Kidney glomerular epithelial cell (primary cell): ENCODE data around the gene SKAP1.
"Not testable (repeated sequence)": the region's sequence is repeated elsewhere in the genome, so short reads cannot be mapped to it uniquely, and the experiment has no call there.

ENCODE experiments used
- DNase-seq: peaks from one replicate; lab custom pipeline; 2025; lab: John Stamatoyannopoulos, UW

The SKAP1 gene

DNA sequence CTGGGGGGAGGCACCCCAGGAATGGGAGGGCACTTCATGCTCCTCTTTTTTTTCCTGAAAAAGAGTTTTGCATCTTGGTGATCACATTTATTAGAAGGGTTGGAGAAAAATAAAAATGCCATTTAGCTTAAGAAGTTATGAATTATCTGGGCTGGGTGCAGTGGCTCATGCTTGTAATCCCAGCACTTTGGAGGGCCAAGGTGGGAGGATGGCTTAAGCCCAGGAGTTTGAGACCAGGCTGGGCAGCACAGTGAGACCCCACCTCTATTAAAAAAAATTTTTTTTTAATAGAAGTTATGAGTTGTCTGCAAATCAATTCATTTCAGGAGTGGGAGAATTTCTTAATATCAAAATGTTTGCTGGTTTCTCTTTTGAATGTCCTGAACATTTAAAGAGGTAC, 219.0 kb downstream of the SKAP1 start:
- no peak for DNase-seq

DNA sequence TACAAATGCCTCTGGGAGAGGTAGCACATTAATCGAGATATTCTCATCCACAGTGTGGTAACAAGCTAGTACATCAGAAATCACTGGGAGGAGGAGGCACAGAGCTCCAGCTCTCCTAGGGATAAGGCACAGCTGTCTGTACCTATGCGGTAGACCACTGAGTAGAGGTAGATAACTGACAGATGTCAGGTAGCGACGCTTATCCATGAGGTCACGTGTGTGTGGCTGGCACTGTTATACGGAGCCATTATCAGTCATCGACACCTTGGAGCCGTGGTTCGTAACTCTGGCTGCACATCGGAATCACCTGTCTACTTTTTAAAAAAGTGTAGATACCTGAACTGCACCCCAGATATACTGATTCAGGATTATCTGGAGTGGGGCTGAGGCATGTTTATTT, 220.0 kb downstream of the SKAP1 start:
- DNase-seq, result no peak

GRCh38 chr17:48207776-48208544, 222.1 kb downstream of the SKAP1 start:
- no peak for DNase-seq

GRCh38 chr17:48207036-48207435, 223.0 kb downstream of the SKAP1 start:
- not testable (repeated sequence) for DNase-seq

GRCh38 chr17:48202959-48203358, 227.1 kb downstream of the SKAP1 start:
- peak; percentile 43 for DNase-seq

- peak; percentile 48 for DNase-seq
Observed at GRCh38 chr17:48198950-48199541, 231.0 kb downstream of the SKAP1 start.

- DNase-seq, result no peak
Observed at GRCh38 chr17:48195910-48196309, 234.1 kb downstream of the SKAP1 start.

GRCh38 chr17:48194097-48194550, 235.9 kb downstream of the SKAP1 start:
- peak; percentile 49 for DNase-seq

GRCh38 chr17:48192321-48192731, 237.7 kb downstream of the SKAP1 start:
- DNase-seq, result no peak

DNA sequence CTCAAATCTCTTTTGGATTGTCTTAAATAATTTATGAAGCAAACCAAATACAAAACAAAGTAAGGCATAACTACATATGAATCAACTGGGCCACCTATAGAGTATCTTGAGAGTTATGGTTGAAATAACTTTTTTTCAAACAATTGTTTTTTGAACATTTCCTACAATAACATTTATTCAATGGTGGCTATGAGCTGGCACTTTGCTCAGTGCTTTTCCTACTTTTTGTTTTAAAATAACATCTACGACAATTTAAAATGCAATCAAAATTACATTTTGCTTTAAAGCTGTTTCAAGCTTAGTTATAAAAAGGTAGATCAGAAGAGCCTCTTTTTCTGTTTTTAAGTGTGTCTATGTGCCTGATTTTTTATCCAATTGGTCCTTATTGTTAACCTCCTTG, 238.7 kb downstream of the SKAP1 start:
- no peak for DNase-seq

DNA sequence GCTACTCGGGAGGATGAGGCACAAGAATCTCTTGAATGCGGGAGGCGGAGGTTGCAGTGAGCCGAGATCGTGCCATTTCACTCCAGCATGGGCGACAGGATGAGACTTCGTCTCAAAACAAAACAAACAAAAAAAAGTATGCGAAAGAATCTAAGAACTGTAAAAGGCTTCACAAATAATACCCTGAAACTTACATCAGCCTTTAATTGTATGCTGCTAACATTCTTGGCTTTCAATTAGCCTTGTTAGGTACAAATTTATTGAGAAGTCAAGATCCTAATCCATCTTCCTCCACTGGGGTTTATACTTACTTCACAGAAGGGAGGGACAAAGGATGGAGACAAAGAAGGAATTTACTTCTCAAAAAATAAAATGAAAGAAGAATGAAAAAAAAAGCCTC, 239.1 kb downstream of the SKAP1 start:
- DNase-seq, result no peak

GRCh38 chr17:48187872-48188608, 242.0 kb downstream of the SKAP1 start:
- peak; percentile 79 for DNase-seq

GRCh38 chr17:48186317-48186716, 243.7 kb downstream of the SKAP1 start:
- not testable (repeated sequence) for DNase-seq

DNA sequence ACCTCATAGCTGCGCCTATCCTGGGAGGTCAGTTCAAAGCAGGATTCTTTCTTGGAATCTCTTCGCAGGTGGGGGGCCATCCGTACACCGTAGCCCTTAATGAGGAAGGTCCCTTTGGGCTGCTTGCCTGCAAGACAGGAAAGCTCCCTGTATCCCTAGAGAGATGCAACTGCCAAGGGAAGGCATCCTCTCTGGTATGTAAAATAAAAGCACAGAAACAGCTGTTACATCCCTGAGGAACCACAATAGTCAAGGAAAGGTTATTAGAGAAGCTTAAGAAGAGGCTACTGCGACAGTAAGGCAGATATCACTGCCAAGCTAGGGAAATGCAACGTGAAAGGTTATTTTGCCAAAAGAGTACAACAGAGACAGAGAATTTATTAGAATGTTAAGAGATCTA, 245.3 kb downstream of the SKAP1 start:
- no peak for DNase-seq

GRCh38 chr17:48181653-48182052, 248.4 kb downstream of the SKAP1 start:
- peak; percentile 35 for DNase-seq

DNA sequence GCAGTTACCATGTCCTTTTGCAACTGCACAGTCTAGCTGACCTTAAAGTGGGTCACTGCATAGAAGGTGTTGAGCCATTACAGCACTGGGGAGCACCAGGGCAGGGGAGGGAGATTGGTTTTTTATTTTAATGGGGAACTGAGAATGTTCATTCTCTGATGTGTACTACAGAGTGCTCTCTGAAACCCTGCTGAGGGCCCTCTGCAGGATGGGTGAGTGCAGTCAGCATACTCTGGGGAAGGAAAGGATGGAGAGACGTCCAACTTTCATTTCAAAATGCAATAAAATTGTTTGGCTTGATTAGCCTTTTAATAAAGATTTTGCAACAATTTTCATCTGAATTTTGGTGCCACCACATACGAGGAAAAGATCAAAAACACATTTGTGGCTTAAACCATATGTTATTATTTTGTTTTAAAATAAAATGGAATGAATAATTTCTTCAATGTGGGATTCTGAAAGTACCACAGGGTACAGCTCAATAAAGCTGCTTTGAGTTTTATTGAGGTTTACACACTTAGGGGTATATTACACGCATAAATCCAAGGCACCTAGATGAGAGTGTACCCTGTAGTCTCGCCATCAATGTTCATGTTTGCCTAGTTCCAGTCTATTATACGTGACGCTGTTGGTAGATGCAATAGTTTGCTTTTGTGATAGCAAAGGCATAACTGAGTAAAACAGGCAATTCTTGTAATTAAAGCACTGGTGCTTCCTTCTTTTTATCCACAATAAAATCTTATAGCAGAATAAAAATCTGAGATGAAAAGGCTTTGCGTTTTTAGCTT, 249.0 kb downstream of the SKAP1 start:
- no peak for DNase-seq

- no peak for DNase-seq
Observed at GRCh38 chr17:48179071-48179945, 250.7 kb downstream of the SKAP1 start.

DNA sequence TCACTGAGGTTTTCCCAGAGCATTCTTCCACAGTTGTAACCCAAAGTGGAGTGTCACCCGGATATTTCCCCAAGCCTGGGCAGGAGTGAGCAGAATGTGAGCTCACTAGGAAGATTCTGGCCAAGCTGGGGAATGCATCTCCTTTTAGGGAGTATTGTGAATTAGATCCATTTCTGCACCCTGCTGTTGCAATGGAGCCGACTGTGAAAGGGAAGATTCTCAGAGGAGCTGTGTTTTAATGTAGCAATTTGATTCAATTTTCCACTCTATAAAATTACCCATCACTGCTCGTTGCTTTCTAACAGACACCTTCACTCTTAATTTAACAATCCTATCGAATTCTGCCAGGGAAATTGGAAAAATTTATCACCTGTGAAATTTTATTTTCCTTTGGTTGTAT, 251.7 kb downstream of the SKAP1 start:
- DNase-seq, result no peak

DNA sequence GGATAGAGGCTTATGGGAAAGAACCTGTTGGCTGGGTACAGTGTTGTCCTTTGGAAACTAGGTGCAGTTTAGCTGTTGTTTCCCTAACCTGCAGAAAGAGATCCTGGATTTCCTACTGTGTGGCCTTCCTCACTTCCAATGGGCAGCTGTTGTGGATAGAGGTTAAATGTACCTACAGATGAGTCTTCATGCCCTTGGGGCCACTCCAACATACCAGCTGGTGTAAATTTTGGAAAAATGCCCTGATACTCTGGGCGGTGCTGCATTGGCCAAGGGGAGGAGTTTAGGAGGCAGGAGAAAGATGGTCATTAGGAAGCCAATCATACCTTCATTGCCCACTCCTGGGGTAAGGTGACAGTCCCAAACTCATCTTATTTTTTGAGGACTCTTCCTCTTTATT, 252.2 kb downstream of the SKAP1 start:
- DNase-seq, result no peak

DNA sequence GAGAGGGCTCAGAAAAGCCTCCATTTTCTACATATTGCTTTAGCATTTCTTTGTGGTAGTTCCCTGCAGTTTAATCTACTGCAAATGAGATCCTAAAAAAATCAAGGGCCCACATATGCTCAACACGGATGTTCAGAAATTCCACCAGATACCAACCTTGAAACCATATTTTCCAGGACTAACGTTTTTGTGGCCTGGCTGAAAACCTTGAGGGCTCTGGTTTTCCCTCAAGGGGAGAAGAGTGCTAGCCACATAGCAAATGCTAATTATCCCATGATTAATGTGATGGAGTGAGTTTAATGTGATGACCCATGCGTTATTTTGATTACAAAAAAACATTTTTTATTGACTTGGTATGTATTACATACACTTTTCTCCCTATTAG, 253.6 kb downstream of the SKAP1 start:
- DNase-seq, result no peak
